ENCODE measurements around the gene PPP2R5C.
A peak's percentile ranks its signal among the peaks of the same experiment; 100 is the strongest.

The PPP2R5C gene

DNA sequence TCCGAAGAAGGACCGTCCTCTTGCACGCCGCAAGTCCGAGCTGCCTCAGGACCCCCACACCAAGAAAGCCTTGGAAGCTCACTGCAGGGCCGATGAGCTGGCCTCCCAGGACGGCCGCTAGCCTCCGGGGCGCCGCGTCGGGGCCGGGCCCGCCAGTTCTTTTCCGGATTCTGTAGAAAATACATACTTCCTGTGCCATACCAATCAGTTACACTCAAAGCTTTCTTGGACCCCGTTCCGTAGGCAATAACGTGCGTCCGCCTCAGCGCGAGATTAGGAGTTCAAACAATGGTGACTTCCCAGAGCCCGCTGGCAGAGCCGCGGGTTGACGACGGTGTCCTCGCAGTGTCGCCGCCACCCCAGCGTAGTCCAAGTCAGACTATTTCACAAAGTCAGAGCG lies 163.6 kb downstream of the PPP2R5C start:
- DNase-seq = no peak

DNA sequence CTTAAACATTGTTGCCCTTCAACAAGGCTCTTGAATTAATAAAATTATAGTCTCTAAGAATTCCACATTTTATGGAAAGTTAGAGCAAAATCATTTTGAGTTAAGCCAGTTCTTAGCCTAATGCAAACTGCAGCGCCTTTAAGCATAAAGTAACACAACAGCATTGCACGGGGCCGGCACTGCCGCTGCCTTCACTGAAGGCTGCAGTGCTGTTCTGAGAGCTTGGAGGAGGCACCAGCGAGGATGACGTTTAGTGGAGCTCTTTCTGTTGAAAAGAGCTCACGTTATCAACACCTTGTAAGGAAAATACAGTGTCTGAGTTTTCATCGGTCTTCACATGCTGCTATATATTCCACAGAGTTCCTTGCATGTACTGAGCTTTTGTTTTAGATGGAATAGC lies 164.6 kb downstream of the PPP2R5C start:
- no peak for DNase-seq

DNA sequence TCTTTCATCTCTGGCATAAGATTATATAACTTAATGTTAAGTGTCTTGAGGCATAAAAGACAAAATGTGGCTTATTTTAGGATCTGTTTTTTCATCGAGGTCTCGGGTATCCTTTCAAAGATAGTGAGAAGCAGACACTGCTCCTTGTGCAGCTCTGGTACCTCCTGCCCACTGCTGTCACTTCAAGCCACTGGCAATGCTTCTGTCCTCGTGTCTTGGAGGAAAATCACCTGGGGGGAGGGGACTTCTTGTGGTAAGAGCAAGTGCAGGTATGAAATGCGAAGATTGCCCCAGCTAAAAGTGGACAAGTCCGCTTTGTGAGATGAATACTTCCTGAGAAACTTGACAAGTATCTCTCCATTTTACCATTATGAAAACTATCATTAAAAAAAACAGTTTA lies 165.1 kb downstream of the PPP2R5C start:
- DNase-seq = no peak

DNA sequence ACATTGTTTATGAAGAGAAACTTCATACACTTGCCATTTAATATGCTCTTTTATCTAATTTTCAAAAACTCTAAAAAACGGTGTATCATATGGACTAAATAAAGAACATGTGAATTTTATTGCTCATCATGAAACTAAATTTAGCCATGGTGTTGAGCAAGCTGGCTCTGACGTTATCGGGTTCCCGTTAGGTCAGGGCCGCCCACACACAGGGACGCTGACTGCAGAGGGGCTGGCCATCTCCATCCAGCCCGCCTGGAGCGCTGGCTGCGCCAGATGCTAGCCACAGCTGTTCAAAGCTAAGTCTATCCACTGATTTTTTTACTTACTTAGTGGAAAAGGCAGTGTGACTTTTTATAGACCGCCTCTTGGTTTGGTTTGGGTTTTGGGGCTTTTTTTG lies 166.3 kb downstream of the PPP2R5C start:
- no peak for DNase-seq

DNA sequence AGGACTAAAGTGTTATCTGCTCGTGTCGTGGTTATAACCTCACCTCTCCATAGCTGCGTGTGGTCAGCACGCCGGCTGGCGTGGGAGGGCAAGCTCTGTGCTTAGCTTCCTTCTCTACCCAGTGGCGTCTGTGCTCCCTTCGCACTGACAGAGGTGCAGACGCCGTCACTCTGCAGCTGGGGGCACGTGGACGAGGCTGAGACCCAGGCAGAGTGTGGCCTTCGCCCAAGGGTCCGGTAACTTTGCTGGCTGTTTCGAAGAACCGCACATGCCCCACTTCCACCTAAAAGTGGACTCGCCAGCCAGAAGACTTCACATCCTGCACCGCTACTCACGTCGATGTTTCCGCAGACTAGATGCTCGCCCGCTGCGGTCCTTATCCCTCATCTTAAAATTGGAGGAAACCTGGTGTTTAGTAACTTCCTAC lies 166.9 kb downstream of the PPP2R5C start:
- no peak for DNase-seq

DNA sequence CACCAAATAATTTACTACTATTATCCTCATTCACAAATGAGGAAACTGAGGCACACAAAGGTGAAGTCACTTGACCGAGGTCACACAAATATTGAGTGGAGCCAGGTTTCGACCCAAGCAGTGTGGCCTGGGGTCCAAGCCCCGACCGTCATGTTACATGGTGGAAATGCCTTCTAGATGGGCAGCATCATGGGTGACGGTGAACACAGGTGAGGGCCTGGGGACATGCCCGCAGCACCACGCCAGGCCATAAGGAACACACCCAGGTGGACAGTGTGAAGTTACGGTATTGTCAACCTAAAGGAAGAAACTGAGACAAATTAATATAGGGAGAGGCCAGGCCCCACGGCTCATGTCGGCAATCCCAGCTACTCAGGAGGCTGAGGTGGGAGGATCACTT lies 167.6 kb downstream of the PPP2R5C start:
- DNase-seq = no peak

DNA sequence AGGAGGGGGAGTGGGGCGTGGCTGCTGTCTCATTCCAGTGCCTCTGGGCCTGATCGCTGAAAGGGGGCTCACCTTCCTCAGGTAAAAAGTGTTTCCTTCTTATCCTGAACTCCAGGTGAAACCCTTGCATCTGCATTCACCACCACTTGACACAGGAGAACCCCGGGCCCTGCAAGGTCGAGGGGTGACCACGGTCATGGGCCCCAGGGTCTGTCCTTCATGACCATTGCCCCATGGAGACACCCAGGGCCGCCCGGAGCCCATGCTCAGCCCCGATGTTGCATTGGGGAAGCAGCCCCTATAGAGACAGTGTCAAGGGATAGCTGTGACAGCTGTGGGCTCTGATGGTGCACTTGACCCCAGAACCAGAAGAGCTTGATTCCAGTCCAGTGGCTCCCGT lies 168.4 kb downstream of the PPP2R5C start:
- DNase-seq = no peak

DNA sequence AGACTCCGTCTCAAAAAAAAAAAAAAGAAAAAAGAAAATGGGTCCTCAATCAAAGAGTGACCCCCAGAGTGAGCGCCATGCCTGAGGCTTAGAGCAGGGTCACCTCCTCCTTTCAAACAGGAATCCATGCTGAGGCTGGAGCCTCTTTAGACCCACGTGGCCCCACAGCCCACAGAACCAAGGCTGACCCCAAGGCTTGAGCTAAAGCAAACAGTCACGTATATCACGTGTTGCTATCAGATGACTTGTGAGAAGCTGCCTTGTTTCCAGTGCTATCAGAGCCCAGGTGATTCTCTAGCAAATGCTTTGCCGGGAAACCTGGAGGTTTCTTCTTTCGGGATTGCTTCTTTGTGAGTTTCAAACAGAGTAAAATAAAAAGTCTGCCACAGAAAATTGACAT lies 171.2 kb downstream of the PPP2R5C start:
- no peak for DNase-seq

DNA sequence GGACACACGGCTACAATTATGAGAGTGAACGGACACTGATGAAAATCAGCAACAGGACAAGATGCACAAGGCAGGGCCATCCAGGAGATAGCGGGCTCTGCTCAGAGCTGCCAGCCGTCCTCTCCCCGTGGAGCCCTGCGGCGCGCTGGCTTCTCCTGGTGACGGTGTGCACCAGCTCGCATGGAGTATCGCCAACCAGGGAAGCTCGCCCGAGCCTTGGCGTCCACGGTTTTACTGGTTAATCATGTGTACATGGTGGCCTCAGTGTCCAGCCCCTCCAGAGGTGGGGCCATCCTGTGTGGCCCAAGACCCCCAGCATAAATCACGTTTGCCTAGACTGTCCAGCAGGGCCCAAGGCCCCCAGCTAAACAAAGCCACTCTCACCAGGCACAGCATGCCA lies 171.7 kb downstream of the PPP2R5C start:
- DNase-seq = no peak

DNA sequence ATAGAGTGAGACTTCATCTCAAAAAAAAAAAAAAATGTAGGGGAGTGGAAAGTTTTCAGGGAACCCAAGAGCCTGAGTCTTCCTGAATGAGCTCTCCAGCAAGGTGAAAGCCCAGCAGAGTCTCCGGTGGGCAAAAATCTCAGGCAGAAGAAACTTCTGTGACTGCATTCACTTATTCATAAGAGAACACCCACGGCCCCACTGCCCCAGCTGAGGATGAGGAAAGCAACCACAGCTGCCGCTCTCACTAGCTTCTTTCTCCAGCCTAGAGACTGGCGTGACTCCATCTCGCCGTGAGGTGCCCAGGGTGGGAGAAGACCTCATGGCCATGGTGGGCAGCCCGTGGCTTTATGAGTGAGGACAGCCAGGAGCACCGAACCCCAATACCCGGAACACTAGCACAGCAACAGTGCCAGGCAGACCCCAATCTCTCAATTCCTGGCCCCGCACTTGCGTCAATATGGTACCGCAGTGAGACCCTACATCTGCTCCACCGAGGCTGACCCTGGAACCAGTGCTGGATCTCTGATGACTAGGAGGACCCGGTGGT lies 173.2 kb downstream of the PPP2R5C start:
- no peak for DNase-seq

DNA sequence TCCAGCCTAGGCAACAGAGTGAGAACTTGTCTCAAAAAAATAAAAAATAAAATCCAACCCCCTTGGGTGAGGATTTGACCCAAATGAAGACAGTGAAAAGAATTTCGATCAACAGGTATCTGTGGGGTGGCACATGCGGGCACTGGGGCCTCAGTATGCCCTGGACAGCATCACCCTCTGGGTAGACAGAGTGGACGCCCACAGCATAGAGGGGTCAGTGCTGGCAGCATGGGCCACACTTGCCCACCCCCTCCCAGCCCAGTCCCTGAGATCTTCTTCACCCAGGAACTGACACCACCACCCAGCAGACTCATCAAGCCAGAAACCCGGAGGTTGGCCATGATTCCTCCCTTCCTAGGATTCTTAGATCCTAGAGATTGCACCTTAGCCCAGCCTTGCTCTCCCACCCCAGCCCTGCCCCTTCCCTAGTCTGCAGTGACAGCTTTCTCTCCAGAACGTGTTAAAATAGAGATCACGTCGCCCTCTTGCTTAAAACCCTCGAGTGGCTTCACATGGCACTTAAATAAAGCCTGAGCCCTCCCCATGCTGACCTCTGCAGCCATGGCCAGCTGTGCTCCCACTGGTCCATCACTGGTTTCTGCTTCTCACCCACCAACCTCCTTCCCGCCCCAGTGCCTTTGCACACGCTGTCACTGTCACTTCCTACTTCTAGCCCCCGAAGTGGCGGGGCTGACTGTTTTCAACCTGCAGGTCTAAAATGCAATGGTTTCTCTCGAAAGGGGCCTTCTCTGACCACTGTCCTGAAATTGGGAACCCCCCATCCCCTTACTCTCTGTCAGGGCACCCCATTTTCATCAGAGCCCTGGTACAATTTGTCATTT lies 176.6 kb downstream of the PPP2R5C start:
- DNase-seq = no peak

DNA sequence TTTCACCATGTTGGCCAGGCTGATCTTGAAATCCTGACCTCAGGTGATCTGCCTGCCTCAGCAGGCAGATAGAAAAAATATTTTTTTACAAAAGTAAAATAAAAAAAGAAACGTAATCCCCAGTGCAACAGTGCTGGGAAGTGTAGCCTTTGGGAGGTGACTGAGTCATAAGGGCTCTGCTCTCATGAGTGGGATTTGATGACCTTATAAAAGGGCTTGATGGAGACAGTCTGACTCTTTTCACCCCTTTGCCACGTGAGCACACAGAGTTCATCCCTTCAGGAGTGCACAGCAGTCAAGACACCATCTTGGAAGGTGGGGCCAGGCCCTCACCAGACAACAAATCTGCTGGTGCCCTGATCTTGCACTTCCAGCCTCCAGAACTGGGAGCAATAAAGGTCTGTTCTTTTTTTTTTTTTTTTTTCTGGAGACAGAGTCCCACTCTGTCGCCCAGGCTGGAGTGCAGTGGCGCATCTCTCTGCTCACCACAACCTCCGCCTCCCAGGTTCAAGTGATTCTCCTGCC lies 178.2 kb downstream of the PPP2R5C start:
- DNase-seq = no peak

DNA sequence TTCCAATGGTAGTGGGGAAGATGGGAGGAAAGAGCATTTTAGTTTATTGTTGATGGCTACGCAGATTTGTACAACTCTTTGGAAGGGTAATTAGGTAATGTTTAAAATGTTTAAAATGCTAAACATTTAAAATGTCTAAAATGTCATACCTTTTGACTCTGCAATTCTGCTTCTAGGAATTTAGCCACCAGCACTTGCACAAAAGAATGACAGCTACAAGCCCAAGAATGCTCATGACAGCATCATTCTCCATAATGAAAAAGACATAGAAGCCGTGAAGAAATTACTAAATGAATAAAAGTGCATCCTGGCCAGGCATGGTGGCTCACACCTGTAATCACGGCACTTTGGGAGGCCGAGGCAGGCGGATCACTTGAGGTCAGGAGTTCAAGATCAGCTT lies 182.9 kb downstream of the PPP2R5C start:
- DNase-seq = no peak

DNA sequence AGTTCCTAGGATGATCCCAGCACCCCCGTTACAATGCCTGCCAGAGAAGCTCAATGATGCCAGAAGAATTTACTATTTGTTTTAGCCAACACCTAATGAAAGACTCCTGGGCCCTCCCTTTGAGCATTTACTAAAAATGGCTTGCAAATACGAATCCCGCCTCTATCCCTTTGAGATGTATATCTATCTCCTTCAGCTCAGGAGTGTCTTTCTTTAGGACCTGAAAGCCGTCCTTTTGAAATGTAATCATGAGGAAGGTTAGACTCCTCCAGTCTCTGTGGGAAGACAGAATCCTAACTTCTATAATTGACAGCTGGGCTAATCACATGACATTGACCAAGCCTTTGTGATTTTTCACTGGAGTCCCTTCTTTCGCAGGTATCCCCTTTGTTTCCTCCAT lies 183.7 kb downstream of the PPP2R5C start:
- DNase-seq = no peak

DNA sequence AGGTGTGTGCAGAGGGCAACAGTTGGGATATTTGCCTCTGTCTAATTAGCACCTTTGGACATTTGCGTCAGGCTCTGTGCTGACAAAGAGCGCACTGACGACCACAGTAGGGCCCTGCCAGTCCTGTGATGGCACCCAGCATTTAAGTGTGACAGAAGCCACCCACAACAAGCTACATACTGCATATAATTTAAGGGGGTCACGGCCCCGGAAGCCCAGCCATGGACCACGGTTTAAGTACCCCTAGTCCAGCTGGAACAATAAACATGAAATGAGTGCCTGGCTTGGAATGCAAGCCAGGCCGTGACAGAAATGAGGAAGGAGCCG lies 186.0 kb downstream of the PPP2R5C start:
- DNase-seq = no peak

DNA sequence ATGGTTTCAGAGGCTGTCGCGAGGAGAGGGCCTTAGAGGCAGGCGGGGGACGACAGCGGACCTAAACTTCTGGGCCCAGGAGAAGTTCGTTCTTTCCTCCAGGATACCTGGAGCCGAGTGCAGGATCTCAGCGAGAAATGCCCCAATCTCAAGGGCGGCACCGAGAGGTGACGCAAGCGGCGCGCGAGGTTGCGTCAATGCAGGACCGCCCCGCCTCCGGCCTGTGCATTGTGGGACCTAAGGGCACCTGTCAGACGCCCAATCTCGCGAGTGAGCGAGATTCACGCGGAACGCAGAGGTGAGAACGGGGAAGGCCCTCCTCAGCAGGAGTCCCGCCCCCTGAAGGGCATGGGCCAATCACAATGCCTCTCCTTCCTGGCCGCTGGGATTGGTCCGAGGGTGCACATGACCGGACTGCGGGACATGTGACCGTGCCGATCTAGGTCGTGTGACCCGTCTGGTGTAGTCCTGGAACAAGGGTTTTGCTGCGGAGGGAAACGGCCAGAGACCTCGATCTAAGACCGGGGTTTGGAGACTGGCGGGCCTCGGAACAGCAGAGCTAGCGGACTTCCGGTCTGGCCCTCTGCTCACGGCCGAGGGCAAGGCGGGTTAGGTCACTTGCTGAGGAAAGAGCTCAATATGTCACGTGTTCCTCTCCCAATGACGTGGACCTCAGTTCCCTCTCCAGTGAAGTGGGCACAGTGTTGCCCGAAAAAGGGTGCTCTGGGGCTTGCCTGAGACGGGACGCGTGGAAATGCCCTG lies 186.6 kb downstream of the PPP2R5C start:
- peak; percentile 100 for DNase-seq

DNA sequence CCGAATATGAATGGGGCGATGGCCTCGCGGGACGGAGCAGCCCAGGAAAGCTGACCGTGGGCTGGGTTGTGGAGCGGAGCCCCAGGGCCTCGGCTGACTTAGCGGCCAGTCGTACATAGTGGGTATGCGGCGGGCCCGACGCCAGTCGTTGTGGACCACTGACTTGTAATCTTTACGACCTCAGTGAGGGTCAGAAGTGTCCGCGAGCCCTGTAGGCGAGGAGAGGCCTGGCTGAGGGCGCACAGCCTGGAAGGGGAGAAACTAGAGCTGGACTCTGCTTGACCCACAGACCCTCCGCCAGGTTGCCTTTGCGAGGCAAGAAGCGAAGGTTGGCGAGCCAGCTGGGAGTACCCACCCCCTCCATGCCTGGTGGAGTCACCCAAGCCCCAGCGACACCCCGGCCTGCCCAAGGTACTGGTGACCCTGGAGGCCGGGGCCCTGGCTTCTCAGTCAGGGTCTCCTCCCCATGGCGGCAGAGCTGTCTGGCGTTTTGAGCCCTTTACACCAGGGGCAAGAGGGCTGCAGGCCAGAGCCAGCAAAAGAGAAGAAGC lies 187.2 kb downstream of the PPP2R5C start:
- no peak for DNase-seq

DNA sequence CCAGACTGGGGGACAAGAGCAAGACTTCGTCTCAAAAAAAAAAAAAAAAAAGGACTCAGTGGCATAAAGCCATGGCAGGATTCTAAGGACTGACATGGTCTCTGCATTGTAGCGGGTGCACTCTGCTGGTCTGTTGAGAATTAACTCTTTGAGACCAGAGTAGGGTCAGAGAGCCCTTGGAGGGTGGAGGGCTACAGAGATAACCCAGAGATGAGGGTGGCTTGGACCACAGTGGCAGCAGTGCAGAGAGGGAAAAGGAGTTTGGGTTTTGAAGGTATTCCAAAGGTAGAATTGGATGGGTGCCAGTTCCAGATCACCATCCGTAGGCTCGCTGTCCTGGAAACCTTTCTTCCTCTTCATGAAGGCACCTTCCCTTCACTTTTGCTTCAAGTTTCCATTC lies 188.6 kb downstream of the PPP2R5C start:
- DNase-seq = no peak

DNA sequence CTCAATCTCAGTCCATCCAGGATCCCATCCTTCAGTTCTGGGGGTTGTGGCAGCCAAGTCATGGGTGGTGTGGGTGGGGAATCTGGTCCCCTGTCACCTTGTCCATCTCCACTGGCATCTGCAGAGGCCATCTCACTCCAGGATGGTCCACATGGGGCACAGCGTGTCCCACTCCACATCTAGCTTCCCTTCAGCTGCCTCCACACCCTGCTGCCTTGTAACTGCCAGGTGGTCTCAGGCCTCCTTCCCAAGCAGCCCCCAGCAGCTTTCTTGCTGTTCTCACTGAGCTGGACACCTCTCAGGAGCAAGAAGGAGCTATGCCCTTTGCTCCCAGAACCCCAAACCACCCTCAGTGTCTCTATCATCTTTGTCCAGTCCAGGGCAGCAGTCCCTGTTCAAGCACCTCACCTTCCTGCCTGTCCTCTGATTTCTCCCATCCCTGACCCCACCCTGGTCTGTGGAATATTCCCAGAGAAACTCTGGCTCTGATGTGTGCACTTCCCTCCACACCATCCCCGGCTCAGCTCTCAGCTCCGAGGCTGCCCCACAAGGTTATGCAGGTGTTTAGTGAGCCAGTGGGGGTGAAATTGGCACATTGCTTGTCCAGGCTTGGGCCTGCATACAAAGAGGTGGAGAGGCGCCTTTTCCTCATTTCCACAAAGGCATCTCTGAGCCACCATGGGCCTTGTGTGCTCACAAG lies 189.2 kb downstream of the PPP2R5C start:
- DNase-seq = no peak

DNA sequence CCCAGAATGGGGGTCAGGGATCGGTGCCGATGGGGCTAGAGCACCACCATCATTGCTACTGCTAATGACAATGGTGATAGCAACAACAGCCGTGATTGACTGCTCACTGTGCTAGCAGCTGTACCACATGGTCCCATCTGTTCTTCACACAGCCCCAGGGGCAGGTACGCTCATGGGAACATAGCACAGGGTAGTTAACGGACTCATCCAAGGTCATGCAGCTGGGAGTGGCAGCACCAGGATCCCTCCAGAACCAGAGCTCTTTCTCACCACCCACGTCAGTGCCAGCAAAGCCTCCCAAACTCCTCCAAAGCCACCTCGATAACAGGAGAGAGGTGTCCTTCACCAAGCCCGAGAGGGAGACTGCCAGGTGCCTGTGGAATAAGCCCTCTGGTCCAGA lies 191.6 kb downstream of the PPP2R5C start:
- peak; percentile 68 for DNase-seq

DNA sequence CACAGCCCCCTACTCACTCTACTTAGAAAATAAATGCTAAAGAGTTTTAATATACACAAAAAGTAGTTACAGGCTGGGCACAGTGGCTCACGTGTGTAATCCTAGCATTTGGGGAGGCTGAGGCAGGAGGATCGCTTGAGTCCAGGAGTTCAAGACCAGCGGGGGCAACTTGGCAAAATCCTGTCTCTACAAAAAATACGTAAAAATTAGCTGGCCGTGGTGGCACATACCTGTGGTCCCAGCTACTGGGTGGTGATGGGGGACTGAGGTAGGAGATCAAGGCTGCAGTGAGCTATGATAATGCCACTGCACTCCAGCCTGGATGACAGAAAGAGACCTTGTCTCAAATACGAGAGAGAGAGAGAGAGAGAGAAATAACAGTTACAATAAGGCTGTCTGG lies 193.0 kb downstream of the PPP2R5C start:
- no peak for DNase-seq

DNA sequence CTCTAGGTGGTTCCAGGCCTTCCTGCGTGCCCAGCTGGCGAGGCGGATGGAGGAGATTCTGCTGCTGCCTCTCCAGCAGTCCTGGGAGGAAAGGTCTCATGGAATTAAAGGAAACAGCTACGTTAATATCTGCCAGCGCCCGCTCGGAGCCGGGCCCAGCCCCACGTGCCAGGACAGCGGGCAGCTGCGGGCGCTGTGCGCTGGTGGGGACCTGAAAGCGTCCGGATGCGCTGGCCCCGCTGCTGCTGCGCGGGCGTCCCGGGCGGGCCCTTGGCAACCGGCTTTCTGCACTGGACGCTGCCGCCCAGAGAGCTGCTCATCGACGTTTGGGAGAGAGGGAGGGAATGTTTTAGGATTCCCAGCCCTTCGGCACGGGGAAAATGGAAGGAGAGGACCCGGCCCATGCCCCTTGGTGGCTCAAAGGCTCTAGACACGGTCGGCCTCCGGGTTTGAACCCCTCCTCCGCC lies 194.2 kb downstream of the PPP2R5C start:
- DNase-seq = no peak

Measured in NCI-H2171 (cell line).